Esophagus squamous epithelium (tissue), 4 donors: ENCODE measurements around the gene SLC1A4.

Experiments
- POLR2A ChIP-seq, 4 donors: fragments of 450-650 bp; IDR thresholded peaks; one replicate each; pipeline ENCODE4 v1.6.1; 2017; ENCODE audit warnings: antibody characterized with exemption in 4 of 4, mild to moderate bottlenecking in 4 of 4, moderate library complexity in 3 of 4
- TF ChIP-seq, protein P1 (sequence below), 6 experiments: fragments of 450-650 bp in 4 of 6; fragments of 200-600 bp in 2 of 6; sonication (generic) in 2 of 6; IDR thresholded peaks; one replicate each; pipeline ENCODE4 v1.5.1; 2016 to 2019; ENCODE audit warnings: antibody characterized with exemption in 6 of 6, mild to moderate bottlenecking in 4 of 6, moderate library complexity in 4 of 6

DNA sequence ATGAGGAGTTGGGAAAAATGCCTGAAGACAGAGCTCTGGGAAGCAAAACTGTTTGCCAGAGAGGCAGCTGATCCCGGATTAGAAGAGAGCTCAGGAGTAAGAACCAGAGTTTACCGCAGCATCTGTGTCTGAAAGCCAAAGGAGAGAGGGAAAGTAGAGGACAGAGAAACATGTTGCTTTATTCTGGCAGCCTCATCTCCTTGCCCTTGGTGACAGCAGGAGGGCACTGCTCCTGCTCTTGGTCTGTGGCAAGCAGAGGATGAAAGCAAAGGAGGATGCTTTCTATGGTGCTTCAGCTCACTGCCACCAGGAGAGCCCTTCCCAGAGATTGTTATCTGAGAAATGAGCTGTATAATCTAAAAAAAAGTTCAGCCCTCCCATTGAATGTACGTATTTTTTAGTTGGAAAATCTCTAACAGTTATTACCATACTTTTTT lies 7.7 kb downstream of the SLC1A4 start:
- no peak for TF ChIP-seq POLR2A (IDR thresholded peaks at IDR 0.05)
- TF ChIP-seq, protein P1, sequence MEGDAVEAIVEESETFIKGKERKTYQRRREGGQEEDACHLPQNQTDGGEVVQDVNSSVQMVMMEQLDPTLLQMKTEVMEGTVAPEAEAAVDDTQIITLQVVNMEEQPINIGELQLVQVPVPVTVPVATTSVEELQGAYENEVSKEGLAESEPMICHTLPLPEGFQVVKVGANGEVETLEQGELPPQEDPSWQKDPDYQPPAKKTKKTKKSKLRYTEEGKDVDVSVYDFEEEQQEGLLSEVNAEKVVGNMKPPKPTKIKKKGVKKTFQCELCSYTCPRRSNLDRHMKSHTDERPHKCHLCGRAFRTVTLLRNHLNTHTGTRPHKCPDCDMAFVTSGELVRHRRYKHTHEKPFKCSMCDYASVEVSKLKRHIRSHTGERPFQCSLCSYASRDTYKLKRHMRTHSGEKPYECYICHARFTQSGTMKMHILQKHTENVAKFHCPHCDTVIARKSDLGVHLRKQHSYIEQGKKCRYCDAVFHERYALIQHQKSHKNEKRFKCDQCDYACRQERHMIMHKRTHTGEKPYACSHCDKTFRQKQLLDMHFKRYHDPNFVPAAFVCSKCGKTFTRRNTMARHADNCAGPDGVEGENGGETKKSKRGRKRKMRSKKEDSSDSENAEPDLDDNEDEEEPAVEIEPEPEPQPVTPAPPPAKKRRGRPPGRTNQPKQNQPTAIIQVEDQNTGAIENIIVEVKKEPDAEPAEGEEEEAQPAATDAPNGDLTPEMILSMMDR (IDR thresholded peaks at IDR 0.05): no peak
